H7 (cell line): ENCODE measurements around the gene SRD5A1. TPM values are rescaled to one million over a fixed set of nuclear protein-coding genes. Genes with fewer than 3 reads are reported as not detected.

Experiments used
- DNase-seq: peaks from one replicate; pipeline ENCODE4 v3.0.0; 2012
- H3K27me3 ChIP-seq: 2 replicates; pipeline ENCODE4 v1.6.0; 2011; ENCODE audit warnings: mild to moderate bottlenecking, low read length; ENCODE audit not compliant: control insufficient read depth, insufficient read depth
- H3K36me3 ChIP-seq: replicated peaks from 2 replicates; pipeline ENCODE4 v1.5.1; 2011; ENCODE audit warnings: low read length; ENCODE audit not compliant: control insufficient read depth, insufficient read depth
- H3K4me3 ChIP-seq: 2 replicates; pipeline ENCODE4 v1.5.1; 2011; ENCODE audit warnings: low read depth, mild to moderate bottlenecking, control low read depth, low read length, moderate library complexity; ENCODE audit not compliant: insufficient read depth
- total RNA-seq: library from RNA; depleted of rRNA; stranded (reverse); fragments of >200 nt; shearing (Covaris generic); gene quantifications from 2 replicates; pipeline ENCODE4 v1.2.3, GENCODE V29; 2014

Gene SRD5A1
- total RNA-seq, 1 experiment from 2014 or later: 17.1 TPM

DNA sequence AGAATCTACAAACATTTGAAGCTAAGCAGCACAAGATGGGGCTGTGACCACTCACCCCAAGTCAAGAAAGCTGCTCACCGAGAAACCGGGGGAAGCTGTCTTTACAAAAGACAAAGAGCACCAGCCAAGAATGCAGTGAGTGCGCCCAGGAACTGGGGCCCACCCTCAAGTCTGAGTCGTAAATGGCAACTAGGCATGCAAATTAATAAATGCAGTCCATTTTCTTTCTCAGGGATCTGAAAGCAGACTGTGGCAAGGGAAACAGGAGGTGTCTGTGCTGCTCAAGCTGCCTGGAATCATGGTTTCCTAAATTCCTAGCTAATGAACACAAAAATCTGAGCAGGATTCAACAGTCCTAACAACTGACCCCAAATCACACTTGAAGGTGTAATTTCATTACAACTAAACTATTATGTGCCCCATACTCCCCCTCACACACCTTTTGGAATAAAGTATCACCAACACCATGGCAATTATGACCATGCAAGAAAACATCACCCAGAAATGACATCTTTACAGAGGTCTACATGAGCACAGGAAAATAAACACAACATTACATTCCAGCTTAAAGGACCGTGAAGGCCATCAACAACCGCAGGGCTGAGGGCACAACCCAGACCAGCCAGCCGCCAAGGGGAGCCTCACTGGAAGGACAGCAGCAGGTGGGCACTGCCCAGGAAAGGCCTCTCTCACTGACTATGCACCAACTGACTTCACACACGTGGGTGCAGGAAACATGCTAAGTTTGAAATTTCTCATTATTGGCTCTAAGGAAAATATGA, 18.0 kb upstream of the SRD5A1 start:
- Histone ChIP-seq H3K36me3 (peaks cover 48% of the 10 kb centered on the region), H3K27me3 (no peaks in the 10 kb centered on the region), H3K4me3 (no peak overlapping the region)
- DNase-seq: no peak

DNA sequence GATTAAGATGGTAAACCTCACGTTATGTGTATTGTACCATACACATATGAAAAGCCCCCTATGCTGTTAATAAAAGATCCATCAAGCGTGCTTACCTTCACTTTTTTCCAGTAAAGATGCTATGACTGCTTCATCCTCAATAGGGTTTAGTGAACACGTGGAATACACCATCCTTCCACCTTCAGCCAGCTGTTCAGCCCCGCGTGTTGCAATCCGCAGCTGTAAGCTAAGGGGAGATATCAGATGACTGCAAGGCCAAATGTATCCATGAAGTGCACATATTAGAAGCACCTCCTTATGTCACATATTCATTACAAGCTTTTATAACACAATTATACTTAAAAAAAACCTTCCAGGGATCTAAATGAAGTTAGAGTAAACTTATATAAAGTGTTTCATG, 16.6 kb upstream of the SRD5A1 start:
- Histone ChIP-seq H3K27me3 (no peaks in the 10 kb centered on the region), H3K36me3 (peaks cover 46% of the 10 kb centered on the region), H3K4me3 (no peak overlapping the region)
- DNase-seq: no peak

DNA sequence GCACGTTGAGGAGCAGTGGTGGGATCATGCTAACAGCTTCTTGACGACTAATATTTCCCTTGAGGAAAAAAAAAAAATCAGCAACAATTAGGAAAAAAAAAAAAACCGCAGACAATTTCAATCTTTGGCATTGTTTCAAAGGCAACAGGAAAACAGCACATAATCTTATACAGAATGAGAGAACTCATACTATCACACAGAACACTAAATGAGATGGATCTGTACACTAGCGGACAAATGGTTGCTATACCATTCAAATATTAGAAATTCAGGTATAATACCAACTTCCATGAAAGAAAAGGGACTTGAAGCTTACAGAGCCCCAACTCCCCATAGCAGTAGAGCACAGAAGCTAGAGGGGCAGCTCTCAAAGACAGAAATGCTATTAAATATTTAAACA, 10.0 kb upstream of the SRD5A1 start:
- peaks cover 37% of the 10 kb centered on the region for H3K36me3 ChIP-seq
- DNase-seq: no peak
- no peak overlapping the region for H3K4me3 ChIP-seq
- no peaks in the 10 kb centered on the region for H3K27me3 ChIP-seq

DNA sequence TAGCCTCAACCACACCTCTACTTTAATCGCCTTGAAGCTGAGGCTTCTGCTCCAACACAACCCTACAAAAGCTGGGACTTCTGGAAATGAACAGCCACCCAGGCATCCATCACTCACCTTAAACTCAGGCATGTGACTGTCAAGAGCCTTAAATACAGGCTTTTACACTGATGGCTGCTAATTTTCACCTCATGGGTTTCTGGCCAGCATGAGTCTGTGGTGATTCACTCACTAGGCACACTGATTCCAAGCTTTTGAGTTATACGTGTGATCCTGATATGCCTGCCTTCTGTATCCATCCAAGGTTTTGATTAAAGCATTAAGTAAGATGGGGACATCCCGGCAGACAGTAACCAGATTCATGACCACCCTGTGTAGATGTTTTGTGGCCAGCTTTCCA, 9.3 kb upstream of the SRD5A1 start:
- H3K36me3 ChIP-seq: peaks cover 37% of the 10 kb centered on the region
- H3K27me3 ChIP-seq: no peaks in the 10 kb centered on the region
- no peak for DNase-seq
- no peak overlapping the region for H3K4me3 ChIP-seq

DNA sequence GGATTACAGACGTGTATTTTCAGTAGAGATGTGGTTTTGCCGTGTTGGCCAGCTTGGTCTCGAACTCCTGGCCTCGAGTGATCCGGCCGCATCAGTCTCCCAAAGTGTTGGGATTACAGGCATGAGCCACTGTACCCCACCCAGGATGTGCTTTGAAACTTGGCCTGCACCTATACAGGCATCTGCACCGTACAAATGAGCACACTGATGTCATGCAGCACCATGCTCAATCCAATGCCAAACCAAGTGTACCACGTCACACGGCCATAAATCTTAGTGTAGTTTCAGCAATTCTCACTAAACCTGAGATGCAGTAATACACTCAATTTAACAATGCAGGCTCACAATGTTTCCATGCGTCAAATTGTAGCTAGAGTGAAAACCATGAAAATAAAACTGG, 6.7 kb upstream of the SRD5A1 start:
- H3K4me3 ChIP-seq: no peak overlapping the region
- DNase-seq: no peak
- H3K36me3 ChIP-seq: peaks cover 37% of the 10 kb centered on the region
- no peaks in the 10 kb centered on the region for H3K27me3 ChIP-seq

GRCh38 chr5:6631441-6631840, 1.8 kb upstream of the SRD5A1 start:
- no peak for DNase-seq
- Histone ChIP-seq H3K4me3 (no peak overlapping the region), H3K27me3 (no peaks in the 10 kb centered on the region), H3K36me3 (peaks cover 17% of the 10 kb centered on the region)

- peaks cover 14% of the 10 kb centered on the region for H3K36me3 ChIP-seq
- peak overlapping the region; percentile 79 for H3K4me3 ChIP-seq
- H3K27me3 ChIP-seq: no peaks in the 10 kb centered on the region
- DNase-seq: no peak
These were observed 834 bp upstream of the SRD5A1 start for GRCh38 chr5:6632324-6632887.

DNA sequence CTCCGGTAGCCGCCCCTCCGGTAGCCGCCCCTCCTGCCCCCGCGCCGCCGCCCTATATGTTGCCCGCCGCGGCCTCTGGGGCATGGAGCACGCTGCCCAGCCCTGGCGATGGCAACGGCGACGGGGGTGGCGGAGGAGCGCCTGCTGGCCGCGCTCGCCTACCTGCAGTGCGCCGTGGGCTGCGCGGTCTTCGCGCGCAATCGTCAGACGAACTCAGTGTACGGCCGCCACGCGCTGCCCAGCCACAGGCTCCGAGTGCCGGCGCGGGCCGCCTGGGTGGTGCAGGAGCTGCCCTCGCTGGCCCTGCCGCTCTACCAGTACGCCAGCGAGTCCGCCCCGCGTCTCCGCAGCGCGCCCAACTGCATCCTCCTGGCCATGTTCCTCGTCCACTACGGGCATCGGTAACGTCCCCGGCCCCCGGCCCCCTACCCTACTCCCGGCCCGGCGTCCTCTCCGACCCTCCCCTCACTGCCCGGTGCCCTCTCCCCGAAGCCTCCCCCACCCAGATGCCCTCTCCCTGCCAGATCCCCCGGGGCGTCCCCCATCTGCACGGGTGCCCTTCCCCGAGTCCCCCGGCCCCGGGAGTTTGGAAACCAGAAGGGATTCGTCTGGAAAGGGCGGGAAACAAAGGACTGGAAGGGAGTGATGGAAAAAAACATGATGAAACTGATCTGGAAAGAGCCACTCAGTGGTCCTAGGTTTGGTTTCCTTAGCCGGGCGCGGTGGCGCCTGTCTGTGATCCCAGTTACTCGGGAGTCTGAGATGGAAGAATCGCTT, 417 bp downstream of the SRD5A1 start:
- no peaks in the 10 kb centered on the region for H3K27me3 ChIP-seq
- DNase-seq: peak; percentile 75
- H3K4me3 ChIP-seq: peak overlapping the region; percentile 79
- peaks cover 12% of the 10 kb centered on the region for H3K36me3 ChIP-seq

DNA sequence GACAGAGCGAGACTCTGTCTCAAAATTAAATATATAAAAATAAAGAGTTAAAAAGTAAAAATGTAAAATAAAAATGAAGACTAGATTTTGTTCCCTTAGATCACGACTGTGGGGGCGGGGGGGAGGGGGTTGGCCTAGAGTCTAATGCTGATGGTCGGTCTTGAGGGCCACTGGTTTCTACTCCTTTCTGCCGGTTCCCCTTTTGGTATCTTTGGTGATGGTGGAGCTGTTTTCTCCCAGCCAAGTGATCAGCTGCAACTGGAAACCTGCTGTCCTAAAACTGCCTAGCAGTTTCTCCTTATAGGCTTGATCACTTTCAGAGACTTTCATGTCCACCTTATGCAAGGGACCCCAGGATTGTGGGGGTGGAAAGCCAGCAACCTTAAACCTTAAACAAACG, 1.1 kb downstream of the SRD5A1 start:
- Histone ChIP-seq H3K27me3 (no peaks in the 10 kb centered on the region), H3K4me3 (peak overlapping the region; percentile 79), H3K36me3 (peaks cover 9% of the 10 kb centered on the region)
- DNase-seq: peak; percentile 63

DNA sequence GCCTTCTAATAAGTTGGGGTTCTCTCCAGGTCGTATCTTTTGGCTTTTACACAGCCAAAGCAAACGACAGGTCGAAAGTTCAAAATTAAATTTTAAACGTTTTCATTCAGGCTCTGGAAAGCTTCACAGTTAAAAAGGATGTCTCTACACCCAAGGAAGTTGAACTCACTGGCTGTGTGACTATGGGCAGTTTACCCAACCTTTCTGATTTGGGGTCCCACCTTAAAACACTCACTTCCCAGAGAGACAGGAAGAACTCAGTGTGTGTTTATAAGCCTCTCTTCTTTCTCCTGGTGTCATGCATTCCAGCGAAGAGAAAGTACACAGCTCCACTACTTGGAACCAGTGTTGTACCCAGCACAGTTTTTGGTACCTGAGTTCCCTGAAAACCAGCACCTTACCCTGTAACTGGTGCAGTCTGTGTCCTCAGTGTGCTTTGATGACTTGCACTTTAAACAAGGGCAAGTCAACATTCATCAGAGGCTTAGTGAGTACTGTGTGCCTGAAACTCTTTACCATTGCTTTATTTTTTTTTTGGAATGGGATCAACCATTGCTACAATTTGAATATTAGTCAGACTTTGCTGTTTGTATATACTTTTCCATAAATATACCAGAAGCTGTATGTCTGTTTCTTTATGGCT, 1.7 kb downstream of the SRD5A1 start:
- Histone ChIP-seq H3K4me3 (no peak overlapping the region), H3K36me3 (peaks cover 7% of the 10 kb centered on the region), H3K27me3 (no peaks in the 10 kb centered on the region)
- DNase-seq: no peak

GRCh38 chr5:6636293-6636692, 3.1 kb downstream of the SRD5A1 start:
- no peak for DNase-seq
- Histone ChIP-seq H3K27me3 (no peaks in the 10 kb centered on the region), H3K4me3 (no peak overlapping the region), H3K36me3 (peaks cover 4% of the 10 kb centered on the region)

DNA sequence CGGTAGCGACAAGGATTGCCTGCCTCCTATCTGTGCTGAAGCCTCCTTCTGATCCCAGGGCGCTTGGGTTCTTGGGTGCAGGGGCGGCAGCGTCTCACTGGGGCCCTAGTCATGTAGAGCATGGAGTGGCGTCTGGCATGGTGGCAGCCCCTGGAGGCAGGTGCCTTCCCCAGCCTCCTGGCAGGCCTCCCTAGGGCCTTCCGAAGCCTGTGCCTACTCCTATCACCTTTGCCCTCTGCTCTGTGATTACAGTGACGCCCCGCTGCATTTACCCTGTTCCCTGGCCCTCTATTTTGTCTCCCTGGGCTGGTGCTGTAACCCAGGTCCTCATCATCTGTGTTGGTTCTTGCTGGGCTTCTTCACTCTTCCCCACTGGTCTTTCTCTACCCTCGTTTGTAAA, 3.8 kb downstream of the SRD5A1 start:
- no peak for DNase-seq
- H3K36me3 ChIP-seq: no peaks in the 10 kb centered on the region; the same call in none of the 2 replicates

DNA sequence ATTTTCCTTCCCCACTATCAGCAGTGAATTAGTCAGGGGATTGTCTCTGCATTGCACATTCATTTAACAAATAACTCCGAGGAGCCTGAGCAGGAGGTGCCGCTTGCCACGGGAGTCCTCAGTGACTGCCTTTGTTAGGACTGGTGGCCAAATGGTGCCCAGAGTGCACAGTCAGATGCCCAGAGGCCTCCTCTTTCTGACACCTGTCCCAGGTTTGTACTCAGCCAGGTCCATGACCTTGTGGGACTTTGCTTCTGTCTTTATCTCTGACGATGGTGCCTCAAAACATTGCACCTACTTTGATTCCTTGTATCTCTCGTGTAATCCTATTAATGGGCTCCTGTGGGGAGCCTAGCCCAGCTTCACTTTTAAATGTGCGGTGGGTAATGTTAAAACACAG, 4.3 kb downstream of the SRD5A1 start:
- Histone ChIP-seq H3K36me3 (no peaks in the 10 kb centered on the region; the same call in none of the 2 replicates), H3K4me3 (no peak overlapping the region), H3K27me3 (no peaks in the 10 kb centered on the region)
- no peak for DNase-seq

More for the DNA sequence above, 3.8 kb downstream of the SRD5A1 start:
- H3K4me3 ChIP-seq: no peak overlapping the region
- no peaks in the 10 kb centered on the region for H3K27me3 ChIP-seq

DNA sequence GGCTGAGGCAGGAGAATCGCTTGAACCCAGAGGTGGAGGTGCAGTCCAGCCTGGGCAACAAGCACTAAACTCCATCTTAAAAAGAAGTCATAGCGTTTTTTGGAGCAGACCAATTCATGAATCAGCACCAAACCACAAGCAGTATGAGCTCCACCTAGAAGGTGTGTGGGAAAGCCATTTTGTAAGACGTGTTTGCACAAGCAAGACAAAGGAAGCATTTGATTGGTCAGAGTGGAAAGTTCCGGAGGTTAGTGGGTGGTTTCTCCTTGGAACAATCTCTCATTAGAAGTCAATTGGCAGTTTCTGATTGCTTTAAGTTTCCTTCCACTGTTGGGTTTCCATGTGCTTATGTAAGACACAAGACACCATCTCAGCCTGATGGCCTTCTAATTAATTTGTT, 5.0 kb downstream of the SRD5A1 start:
- no peak for DNase-seq
- H3K27me3 ChIP-seq: no peaks in the 10 kb centered on the region
- H3K36me3 ChIP-seq: no peaks in the 10 kb centered on the region; the same call in none of the 2 replicates
- H3K4me3 ChIP-seq: no peak overlapping the region
